Activated effector memory CD4-positive, alpha-beta T cell treated with anti-CD3 and anti-CD28 coated beads, Interleukin-2, amount 50 U/mL, for 16 hours (primary cell): ENCODE results near the gene PRKCA.
"Not testable (repeated sequence)": the region's sequence is repeated elsewhere in the genome, so short reads cannot be mapped to it uniquely, and the experiment has no call there.

ENCODE experiments used
- DNase-seq: peaks from one replicate; pipeline ENCODE4 v3.0.0-alpha.2; 2020

PRKCA gene

GRCh38 chr17:66585472-66585871 lies 283.1 kb downstream of the PRKCA start:
- DNase-seq = no peak

- no peak for DNase-seq
Measured at GRCh38 chr17:66589892-66590291, 287.5 kb downstream of the PRKCA start.

- DNase-seq = no peak
Measured at GRCh38 chr17:66593116-66593515, 290.7 kb downstream of the PRKCA start.

GRCh38 chr17:66595893-66596292 lies 293.5 kb downstream of the PRKCA start:
- DNase-seq = no peak

- no peak for DNase-seq
Measured at GRCh38 chr17:66602659-66603384, 300.4 kb downstream of the PRKCA start.

GRCh38 chr17:66604376-66604775 lies 302.0 kb downstream of the PRKCA start:
- DNase-seq = no peak

GRCh38 chr17:66605541-66605940 lies 303.1 kb downstream of the PRKCA start:
- no peak for DNase-seq

- DNase-seq = no peak
Measured at GRCh38 chr17:66610361-66611133, 308.1 kb downstream of the PRKCA start.

GRCh38 chr17:66611397-66611796 lies 309.0 kb downstream of the PRKCA start:
- no peak for DNase-seq

GRCh38 chr17:66612993-66613392 lies 310.6 kb downstream of the PRKCA start:
- DNase-seq = no peak

GRCh38 chr17:66614469-66614868 lies 312.1 kb downstream of the PRKCA start:
- DNase-seq = no peak

- DNase-seq = no peak
Measured at GRCh38 chr17:66619206-66619605, 316.8 kb downstream of the PRKCA start.

GRCh38 chr17:66620528-66620927 lies 318.1 kb downstream of the PRKCA start:
- DNase-seq = no peak

- not testable (repeated sequence) for DNase-seq
Measured at GRCh38 chr17:66624630-66625029, 322.2 kb downstream of the PRKCA start.

GRCh38 chr17:66625311-66625767 lies 322.9 kb downstream of the PRKCA start:
- no peak for DNase-seq

GRCh38 chr17:66627985-66628384 lies 325.6 kb downstream of the PRKCA start:
- DNase-seq = no peak

- DNase-seq = no peak
Measured at GRCh38 chr17:66629762-66630161, 327.3 kb downstream of the PRKCA start.

- DNase-seq = no peak
Measured at GRCh38 chr17:66630379-66630778, 328.0 kb downstream of the PRKCA start.

GRCh38 chr17:66630828-66631472 lies 328.5 kb downstream of the PRKCA start:
- DNase-seq = no peak

- DNase-seq = no peak
Measured at GRCh38 chr17:66632731-66633130, 330.3 kb downstream of the PRKCA start.

GRCh38 chr17:66633317-66633965 lies 331.0 kb downstream of the PRKCA start:
- no peak for DNase-seq

- DNase-seq = no peak
Measured at GRCh38 chr17:66634193-66634592, 331.8 kb downstream of the PRKCA start.

GRCh38 chr17:66635386-66636045 lies 333.1 kb downstream of the PRKCA start:
- DNase-seq = no peak
